Neural progenitor cell (in vitro differentiated cells): Measurements from ENCODE around the gene SMPD3.

ENCODE experiments used
- EZH2 ChIP-seq: fragments of 200-600 bp; sonication (generic); IDR thresholded peaks from 2 replicates; pipeline ENCODE4 v1.6.1; 2017; ENCODE audit warnings: antibody characterized with exemption, mild to moderate bottlenecking, moderate library complexity
- TF ChIP-seq, protein P1 (sequence below): fragments of 200-600 bp; sonication (generic); IDR thresholded peaks from 2 replicates; pipeline ENCODE4 v1.5.1; 2017; ENCODE audit warnings: antibody characterized with exemption, mild to moderate bottlenecking

DNA sequence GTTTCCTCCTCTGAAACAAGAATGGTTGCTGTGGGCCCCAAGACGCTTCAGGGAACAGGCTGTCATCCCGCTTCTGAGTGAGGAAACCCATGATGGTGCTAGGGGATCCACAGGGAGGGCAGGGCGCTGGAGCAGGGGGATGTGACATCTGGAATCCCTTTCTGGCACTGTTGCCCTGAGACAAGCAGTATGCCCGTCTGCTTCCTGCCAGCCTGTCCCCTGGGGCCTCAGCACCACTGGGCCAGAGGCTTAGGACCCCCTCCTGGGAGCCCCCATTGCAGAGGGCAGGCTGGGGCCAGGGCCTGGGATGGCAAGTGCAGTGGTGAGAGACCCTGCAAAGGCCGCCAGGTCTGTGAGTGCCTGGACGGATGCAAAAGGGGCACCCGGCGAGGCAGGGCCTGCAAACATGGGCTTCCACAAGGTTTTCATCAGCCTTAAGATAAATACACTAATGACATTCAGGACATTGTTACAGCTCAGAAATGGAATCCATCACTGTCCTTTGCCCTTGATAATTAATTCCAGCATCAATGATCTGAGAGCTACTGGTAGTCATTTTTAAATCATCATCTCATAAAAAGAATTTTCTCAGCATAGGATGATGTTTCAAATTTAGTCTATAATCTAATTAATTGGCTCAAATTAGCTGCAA is 85.9 kb downstream of the SMPD3 start:
- TF ChIP-seq, protein P1, sequence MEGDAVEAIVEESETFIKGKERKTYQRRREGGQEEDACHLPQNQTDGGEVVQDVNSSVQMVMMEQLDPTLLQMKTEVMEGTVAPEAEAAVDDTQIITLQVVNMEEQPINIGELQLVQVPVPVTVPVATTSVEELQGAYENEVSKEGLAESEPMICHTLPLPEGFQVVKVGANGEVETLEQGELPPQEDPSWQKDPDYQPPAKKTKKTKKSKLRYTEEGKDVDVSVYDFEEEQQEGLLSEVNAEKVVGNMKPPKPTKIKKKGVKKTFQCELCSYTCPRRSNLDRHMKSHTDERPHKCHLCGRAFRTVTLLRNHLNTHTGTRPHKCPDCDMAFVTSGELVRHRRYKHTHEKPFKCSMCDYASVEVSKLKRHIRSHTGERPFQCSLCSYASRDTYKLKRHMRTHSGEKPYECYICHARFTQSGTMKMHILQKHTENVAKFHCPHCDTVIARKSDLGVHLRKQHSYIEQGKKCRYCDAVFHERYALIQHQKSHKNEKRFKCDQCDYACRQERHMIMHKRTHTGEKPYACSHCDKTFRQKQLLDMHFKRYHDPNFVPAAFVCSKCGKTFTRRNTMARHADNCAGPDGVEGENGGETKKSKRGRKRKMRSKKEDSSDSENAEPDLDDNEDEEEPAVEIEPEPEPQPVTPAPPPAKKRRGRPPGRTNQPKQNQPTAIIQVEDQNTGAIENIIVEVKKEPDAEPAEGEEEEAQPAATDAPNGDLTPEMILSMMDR, result no peak
- TF ChIP-seq EZH2, result no peak
